ENCODE data around the gene FGF18. TPM values are rescaled to one million over a fixed set of nuclear protein-coding genes. Genes with fewer than 3 reads are reported as not detected.

FGF18 gene
- total and polyA plus RNA-seq, 2 donors (not counting 3 experiments of a cell fraction or from before 2014, with no cell fraction given) = 0.04 to 0.27 TPM

GRCh38 chr5:171438738-171439137 lies 19.3 kb downstream of the FGF18 start:
- DNase-seq (ENCODE audit: low read depth, low spot score) (no peak), FAIRE-seq (no peak)
- dilution Hi-C loops (cut with MboI; ENCODE audit: extremely low pct_ligation_motif_present, low sequenced_read_pairs) = no loop called here
- intact Hi-C loops (cut with micrococcal nuclease) = no loop called here
- Histone ChIP-seq H3K9me1 (replicated peaks; ENCODE audit: control insufficient read depth, extremely low read depth, insufficient read depth, low read length) (no peaks in the 10 kb centered on the region), H3K27me3 (ENCODE audit: control insufficient read depth in 2 of 2, insufficient read depth in 2 of 2, low read length in 2 of 2) (no peaks in the 10 kb centered on the region), H4K20me1 (replicated peaks; ENCODE audit: control insufficient read depth, extremely low read depth, insufficient read depth, low read length) (no peaks in the 10 kb centered on the region), H3K4me3 (replicated peaks in 1 of 3; ENCODE audit: insufficient read depth in 1 of 3, low read depth in 1 of 3, low read length in 3 of 3) (no peak overlapping the region), H2AFZ (ENCODE audit: low read depth, low read length) (no peak overlapping the region), H3K79me2 (ENCODE audit: control insufficient read depth, insufficient read depth, low read length) (no peaks in the 10 kb centered on the region), H3K4me2 (ENCODE audit: insufficient read depth, low read length) (no peak overlapping the region), H3K9me3 (replicated peaks; ENCODE audit: control insufficient read depth, insufficient read depth, low read length) (no peaks in the 10 kb centered on the region), H3K27ac (ENCODE audit: insufficient read depth, low read depth, low read length) (no peak overlapping the region), H3K36me3 (ENCODE audit: control insufficient read depth in 2 of 2, extremely low read depth in 1 of 2, insufficient read depth in 2 of 2, low read length in 2 of 2) (no peaks in the 10 kb centered on the region), H3K4me1 (ENCODE audit: control insufficient read depth, extremely low read depth, insufficient read depth, low read length) (no peaks in the 10 kb centered on the region), H3K9ac (replicated peaks; ENCODE audit: extremely low read depth, insufficient read depth, low read length) (no peak overlapping the region)
- no peak for TF ChIP-seq POLR2AphosphoS5 (IDR thresholded peaks at IDR 0.05; ENCODE audit: insufficient read depth, low read depth, low read length)
- no peak for TF ChIP-seq EZH2 (IDR thresholded peaks at IDR 0.05; ENCODE audit: borderline replicate concordance, low read depth, low read length, severe bottlenecking)
- no peak for TF ChIP-seq FOS (IDR thresholded peaks at IDR 0.05; ENCODE audit: borderline replicate concordance, insufficient read depth, low read length)
- TF ChIP-seq MYC (IDR thresholded peaks at IDR 0.05; ENCODE audit: low read depth, low read length) = no peak
- no peak for TF ChIP-seq POLR2A (IDR thresholded peaks at IDR 0.05; ENCODE audit: low read depth, low read length)
- TF ChIP-seq CTCF (IDR thresholded peaks at IDR 0.05; ENCODE audit: extremely low read depth in 1 of 2, insufficient read depth in 1 of 2, low read depth in 1 of 2, low read length in 2 of 2) = no peak
- no peak for TF ChIP-seq MAX (IDR thresholded peaks at IDR 0.05; ENCODE audit: insufficient read depth, insufficient read length)
- TF ChIP-seq JUN (IDR thresholded peaks at IDR 0.05; ENCODE audit: borderline replicate concordance, insufficient read depth, insufficient read length, low read depth) = no peak
- no peak for TF ChIP-seq GATA2 (IDR thresholded peaks at IDR 0.05; ENCODE audit: insufficient read depth, insufficient read length, low read depth, low read length)
- ChIA-PET POLR2A (no interaction called here), CTCF (no interaction called here)
- BruUV-seq (replicated peaks) = no TSS peak

Measured in endothelial cell of umbilical vein (primary cell).